Left forelimb (tissue), 1 donor: ENCODE results near the gene F13B.
"Not testable (repeated sequence)": the region's sequence is repeated elsewhere in the genome, so short reads cannot be mapped to it uniquely, and the experiment has no call there.

Experiments used
- DNase-seq: peaks from one replicate; pipeline ENCODE4 v3.0.0-alpha.2; 2018; ENCODE audit warnings: low spot score

The F13B gene

DNA sequence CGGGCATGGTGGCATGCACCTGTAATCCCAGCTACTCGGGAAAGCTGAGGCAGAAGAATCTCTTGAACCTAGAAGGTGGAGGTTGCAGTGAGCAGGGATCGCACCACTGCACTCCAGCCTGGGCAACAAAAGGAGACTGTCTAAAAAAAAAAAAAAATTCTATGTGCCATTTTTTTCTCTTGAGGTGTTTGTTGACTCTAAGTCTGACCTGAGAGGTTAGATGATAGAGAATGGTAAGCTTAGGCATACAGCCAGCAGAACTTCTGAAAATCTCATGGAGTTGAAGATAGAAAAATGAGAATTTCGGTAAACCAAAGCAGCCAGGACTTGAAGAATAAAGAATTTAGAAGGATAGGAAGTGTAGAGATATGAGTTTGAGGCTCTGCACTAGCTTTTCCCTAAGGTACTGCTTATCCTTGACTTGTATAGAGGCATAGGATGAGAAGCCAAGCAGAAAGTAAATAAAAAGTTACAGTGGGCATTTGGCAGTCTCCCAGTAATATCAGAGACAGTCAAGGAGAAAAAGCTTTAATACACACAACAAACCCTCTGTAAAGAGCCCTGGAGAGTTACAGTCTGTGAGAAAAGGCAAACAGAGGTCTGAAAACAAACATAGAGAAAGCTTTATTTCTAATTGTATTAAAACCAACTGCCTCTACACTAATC is 24.3 kb downstream of the F13B start:
- DNase-seq: no peak

DNA sequence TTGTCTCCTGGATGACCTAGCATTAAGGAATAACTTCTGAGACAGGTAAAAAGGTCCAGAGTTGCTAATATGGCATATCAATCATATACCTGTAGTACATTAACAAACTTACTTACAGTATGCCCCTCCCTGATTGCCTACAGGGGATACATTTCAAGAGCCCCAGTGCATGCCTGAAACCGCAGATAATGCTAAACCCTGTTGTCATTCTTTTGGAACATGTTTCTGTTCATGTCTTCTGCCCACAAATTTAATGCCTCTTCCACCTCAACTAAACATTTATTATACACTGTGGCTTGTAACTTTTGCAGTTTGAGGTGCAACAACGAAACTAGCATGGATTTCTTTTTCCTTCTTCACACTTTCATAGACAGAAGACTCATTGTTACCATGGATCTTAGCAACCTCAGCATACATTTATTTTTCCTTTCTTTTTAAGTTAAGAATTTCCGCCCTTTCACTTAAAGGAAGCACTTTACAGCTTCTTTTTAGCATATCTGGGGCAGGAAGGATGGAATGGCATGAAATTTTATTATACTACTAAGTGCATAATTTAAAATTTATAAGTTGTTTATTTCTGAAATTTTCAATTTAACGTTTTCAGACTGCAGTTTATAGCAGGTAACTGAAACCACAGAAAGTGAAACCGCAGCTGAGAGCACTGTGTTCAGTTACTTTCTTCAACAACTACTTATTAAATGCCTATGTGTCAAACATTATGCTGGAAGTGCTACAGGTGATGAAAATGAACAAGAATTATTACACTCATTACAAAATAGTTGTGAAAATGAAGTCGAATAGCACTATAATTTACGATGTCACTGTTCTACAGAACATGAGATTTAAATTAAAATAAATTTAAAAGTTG is 25.3 kb downstream of the F13B start:
- no peak for DNase-seq

DNA sequence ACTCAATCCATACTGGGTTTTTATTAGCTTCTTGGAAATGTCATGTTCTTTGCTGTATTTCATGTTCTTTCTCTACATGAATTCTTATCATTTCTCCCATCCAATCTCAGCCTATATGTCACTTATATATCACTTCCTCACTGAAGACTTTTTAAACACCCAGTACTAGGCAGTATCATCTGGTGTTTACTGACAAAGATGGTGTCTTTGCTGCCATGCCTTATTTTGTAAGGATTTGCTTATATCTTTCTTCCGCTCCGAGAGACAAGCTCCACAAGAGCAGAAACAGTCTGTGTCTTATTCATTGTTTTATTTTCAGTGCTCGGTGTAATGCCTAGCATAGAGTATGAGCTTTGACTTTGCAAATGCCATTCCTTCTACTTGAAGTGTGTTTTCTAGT is 30.2 kb downstream of the F13B start:
- DNase-seq: no peak

DNA sequence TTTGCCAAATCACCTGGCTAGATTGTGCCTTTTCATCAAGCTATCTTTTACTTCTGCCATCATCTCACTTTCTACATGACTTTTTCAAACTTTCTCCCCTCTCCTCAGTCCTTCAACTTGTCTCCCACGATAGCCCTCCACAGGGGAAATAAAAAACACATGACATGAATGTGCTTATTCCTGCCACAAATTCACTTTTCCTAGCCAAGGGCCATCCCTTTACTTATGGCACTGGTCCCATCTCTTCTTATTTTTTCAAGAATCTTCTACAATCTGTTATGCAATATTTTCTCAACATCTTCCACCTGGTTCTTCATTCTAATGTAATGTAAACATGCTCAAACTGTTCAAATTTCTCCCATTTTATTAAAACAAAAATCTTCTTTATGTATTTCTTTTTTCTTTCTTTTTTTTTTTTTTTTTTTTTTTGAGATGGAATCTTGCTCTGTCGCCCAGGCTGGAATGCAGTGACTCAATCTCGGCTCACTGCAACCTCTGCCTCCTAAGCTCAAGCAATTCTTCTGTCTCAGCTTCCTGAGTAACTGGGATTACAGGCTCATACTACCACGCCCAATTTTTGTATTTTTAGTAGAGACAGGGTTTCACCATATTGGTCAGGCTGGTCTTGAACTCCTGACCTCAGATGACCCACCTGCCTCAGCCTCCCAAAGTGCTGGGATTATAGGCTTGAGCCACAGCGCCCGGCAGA is 32.3 kb downstream of the F13B start:
- DNase-seq: not testable (repeated sequence)

DNA sequence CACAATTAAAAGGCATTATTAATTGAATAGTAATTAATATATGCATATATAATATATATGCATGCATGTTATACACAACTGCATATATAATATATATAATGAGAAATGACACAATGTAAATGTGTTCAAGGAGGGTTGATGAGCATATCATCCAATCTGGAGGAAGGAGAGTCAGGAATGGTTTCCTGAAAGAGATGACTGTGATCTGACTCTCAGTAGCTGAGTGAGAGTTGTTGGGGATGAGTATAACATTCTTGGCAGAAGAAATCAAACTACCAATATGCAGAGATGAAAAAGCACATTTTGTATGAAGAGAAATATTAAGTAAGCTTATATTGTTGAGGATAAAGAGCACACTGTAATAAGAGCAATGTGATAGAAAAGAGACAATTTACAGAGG is 37.3 kb downstream of the F13B start:
- DNase-seq: no peak

DNA sequence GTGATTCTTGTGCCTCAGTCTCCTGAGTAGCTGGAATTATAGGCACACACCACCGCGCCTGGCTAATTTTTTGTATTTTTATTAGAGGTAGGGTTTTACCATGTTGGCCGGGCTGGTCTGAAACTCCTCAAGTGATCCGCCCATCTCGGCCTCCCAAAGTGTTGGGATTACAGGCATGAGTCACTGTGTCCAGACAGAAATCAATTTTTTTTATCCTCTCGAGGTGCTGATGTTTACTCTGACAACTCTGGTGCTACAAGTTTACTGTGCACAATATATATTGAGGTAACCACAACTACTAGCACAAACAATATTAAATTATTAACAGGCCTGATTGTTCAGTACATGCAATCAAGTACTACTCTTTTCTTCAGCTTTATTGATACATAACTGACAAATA is 39.7 kb downstream of the F13B start:
- DNase-seq: no peak

DNA sequence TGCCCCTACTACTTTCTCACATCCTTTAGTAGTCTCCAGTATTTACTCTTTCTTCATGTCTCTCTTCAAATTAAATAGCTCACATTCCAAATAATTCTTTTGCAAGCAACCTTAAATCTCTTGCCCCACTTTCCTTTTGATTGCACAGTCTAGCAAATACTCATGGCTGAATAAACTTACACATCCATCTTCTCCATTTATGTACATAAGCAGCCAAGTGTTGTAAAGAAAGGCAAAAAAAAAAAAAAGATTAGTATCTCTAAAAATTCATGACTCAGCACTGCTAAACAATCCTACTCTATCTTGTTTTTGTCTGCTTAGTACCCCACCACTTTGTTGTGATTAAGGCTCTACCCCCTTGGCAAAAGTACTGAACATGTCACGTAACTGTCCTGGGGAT is 42.6 kb downstream of the F13B start:
- DNase-seq: no peak

DNA sequence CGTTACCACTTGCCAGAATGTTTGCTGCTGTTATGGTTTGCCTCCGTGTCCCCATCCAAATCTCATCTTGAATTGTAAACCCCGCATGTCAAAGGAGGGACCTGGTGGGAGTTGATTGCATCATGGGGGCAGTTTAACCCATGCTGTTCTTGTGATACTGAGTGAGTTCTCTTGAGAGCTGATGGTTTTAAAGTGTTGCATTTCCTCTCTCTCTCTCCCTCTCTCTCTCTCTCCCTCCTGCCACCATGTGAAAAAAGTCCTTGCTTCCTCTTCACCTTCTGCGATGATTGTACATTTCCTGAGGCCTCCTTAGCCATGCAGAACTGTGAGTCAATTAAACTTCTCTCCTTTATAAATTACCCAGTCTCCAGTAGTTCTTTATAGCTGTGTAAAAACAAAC is 45.3 kb downstream of the F13B start:
- DNase-seq: no peak

DNA sequence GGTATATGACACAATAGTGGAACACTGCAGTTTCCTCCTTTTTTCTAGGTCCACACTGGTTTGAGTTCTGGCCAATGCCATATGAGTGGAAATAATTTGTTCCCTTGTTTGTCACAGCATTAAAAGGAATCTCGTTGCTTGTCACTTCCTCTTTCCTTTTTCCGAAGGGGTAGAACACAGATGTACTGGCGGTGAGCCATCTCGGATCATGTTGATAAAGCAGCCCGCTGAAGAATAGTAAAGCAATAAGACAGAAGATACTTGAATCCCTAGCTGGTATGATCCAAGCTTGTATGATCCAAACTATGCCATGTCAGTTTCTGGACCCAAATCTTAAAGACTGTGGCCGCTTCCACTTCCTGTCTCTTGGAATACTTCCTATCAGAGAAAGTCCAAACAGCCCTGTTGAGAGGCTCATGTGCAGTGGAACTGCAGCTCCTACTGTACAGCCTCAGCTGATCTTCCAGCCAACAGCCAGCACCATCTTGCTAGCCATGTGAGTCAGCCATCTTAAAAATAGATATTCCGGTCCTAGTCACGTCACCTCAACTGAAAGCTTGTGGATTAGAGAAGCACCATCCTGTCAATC is 49.4 kb downstream of the F13B start:
- no peak for DNase-seq

DNA sequence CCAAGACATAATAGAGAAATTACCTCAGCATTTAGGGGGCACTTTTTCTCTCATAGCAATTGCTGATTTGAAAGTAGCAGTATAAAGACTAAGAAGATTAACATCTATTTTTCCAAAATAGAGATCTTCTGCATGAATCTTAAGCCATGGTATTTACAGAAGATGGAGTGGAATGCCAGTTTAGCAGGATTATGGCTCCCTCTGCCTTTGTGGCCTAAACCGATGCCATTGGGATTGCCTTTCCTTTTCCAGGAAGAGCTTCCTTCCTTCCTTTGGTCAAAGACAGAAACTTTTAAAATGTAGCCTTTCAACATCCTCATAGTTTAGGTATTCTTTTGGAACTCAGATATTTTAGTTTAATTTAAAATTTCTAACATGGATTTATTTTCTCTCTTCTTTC is 50.3 kb downstream of the F13B start:
- DNase-seq: no peak

DNA sequence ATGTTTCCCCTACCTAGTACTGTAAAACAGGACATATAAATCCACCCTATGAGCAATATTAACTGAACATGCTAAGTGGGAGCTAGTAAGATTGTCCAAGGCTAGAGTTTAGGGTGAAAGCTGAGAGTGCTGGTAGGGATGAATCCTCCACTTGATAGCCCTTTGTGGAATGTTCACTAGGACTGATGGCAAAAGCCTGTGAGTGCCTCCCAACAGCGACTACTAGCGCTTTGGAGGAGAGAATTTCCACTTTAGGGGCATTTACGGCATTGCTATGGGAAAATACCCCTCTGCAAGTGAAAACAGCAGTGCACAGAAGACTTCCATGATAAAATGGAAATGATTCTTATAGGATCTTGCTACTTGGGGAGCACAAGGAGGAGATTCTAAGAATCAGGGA is 53.8 kb downstream of the F13B start:
- DNase-seq: no peak

DNA sequence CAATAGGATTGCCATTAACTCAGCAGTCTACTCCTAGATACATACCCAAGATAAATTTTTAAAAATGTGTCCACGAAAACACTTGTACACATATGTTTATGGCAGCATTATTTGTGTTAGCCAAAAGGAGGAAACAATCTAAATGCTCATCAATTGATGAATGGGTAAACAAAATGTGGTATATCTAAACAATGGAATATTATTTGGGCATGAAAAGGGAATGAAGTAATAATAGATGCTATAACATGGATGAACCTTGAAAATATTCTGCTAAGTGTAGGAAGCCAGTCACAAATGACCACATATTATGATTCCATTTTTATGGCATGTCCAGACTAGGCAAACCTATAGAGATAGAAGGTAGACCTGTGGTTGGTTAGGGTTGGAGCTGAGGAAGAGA is 55.4 kb downstream of the F13B start:
- no peak for DNase-seq

DNA sequence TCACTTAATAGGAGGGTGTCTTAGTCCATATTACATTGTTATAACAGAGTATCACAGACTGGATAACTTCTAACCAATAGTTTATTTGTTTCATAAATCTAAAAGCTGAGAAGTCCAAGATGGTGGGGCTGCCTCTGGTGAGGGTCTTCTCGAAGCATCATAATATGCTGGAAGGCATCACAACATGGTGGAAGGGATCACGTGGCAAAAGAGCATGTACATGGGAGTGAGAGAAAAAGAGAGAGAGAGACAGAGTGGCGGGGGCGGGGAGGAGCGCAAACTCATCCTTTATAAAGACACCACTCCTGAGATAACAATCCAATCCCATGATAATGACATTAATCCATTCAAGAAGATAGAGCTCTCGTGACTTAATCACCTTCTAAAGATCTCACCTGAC is 58.2 kb downstream of the F13B start:
- DNase-seq: no peak

DNA sequence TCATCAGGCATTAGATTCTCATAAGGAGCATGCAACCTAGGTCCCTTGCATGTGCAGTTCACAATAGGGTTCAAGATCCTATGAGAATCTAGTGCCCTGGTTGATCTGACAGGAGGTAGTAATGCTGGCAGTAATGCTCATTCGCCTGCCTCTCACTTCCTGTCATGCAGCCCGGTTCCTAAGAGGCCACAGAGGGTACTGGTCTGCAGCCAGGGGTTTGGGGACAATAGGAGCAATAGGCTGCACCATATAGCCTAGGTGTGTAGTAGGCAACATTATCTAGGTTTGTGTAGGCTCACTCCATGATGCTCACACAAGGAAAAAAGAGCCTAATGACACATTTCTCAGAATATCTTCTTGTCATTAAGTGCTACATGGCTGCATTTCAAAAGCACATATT is 63.9 kb downstream of the F13B start:
- DNase-seq: no peak

DNA sequence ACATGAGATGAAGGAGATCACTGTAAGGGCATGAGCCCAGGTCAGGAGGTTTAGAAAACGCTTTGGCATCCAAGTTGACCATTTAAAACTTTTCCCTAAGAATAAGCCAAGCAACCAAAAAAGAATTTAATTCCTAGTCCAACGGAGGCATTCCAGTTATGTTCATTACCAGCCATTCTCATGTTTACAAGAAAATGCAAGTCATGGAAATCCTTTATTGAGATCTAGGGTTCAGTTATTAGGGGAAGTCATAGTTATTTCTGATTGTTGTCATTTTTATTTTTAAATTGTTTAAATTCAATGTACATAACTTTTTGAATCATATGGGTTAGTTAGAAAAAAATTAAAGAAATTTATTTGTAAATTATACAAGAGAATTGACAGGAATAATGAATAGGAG is 65.2 kb downstream of the F13B start:
- DNase-seq: no peak

DNA sequence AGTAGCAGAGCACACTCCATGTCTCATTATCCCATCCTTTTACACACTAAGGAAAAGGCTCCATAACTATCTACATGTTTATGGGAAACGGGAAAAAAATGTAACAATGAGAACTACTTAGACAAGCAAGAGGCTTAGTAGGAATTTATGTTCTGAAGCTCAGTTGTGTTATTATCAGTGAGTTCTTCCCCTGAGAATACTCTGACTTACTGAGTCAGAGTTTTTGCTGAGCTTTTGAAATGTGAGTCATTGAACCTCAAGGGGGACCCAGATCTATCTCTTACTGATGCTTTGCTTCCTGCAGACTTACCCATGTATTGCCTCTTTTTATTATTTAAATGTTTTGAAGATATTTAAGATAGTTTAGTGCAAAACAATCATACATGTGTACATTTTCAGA is 69.6 kb downstream of the F13B start:
- DNase-seq: no peak

DNA sequence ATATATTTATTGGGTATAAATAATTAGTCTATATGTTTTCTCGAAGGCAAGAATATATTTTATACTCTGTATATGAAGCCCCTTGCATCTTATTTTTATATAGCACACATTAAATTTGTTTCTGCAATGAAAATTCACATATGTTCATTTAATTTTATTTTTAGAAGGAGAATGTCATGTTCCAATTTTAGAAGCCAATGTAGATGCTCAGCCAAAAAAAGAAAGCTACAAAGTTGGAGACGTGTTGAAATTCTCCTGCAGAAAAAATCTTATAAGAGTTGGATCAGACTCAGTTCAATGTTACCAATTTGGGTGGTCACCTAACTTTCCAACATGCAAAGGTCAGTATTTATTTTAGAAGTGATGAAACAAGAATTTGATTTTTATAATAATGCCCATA is 73.1 kb downstream of the F13B start:
- no peak for DNase-seq

DNA sequence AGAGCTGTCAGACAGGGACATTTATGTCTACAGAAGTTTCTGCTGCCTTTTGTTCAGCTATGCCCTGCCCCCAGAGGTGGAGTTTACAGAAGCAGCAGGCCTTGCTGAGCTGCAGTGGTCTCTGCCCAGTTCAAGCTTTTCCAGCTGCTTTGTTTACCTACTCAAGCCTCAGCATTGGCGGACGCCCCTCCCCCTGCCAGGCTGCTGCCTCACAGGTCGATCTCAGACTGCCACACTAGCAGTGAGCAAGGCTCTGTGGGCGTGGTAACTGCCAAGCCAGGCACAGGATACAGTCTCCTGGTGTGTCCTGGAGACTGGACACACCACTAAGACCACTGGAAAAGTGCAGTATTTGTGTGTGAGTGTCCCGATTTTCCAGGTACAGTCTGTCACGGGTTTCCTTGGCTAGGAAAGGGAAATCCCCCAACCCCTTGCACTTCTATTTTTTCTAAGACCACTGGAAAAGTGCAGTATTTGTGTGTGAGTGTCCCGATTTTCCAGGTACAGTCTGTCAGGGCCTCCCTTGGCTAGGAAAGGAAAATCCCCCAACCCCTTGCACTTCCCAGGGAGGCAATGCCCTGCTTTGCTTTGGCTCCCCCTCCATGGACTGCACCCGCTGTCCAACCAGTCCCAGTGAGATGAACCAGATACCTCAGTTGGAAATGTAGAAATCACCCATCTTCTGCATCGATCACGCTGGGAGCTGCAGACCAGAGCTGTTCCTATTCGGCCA is 75.0 kb downstream of the F13B start:
- not testable (repeated sequence) for DNase-seq
